HG03139 (cell line): ENCODE measurements around the gene CRISPLD2.
"Not testable (repeated sequence)": the region's sequence is repeated elsewhere in the genome, so short reads cannot be mapped to it uniquely, and the experiment has no call there.

ENCODE experiments used
- ATAC-seq: cut with Tn5 transposase; IDR thresholded peaks from one replicate; pipeline ENCODE4 v1.9.1; 2021; ENCODE audit not compliant: unreplicated experiment

CRISPLD2 gene

DNA sequence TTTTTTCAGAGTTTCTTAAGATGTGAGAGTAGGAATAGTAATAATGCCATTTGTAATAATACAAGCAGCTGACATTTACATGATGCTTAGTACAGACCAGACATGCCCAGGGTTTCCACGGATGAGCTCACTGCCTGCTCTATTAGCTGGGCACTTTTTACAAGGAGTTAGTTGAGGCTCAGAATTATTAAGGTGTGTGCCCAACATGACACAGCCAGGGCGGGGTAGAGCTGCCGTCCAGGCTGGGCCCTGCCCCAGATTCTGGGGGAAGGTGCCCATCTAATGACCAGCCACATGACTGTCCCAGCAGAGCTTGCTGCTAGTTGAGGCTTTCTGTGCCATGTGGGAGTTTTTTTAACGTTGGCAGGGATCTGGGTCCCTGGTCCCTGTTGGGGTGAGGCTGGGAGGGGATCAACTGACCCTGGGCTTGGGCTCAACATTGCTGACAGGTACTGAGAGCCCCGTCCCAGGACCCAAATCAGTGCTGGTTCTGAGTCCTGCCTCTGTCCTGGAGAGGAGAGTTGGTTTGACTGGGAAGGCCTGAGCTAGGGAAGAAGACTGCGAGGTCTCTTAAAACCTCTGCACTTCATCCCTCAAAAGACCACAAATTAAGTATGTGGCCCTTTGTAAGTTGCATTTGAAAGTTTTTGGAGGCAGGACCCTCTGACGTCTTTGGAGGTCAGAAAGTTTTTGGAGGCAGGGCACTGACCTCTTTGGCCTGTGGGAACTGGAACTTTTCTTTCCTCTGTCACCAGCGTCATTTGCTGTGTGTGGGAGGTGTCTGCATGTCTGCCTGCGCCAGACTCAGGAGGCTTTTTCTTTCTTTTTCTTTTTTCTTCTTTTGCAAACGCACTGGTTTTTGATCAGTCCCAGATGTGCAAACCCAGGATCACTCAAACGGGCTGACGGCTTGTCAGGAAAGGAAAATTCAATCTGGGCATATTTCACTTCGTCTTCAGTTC lies 2.2 kb downstream of the CRISPLD2 start:
- ATAC-seq: no peak

DNA sequence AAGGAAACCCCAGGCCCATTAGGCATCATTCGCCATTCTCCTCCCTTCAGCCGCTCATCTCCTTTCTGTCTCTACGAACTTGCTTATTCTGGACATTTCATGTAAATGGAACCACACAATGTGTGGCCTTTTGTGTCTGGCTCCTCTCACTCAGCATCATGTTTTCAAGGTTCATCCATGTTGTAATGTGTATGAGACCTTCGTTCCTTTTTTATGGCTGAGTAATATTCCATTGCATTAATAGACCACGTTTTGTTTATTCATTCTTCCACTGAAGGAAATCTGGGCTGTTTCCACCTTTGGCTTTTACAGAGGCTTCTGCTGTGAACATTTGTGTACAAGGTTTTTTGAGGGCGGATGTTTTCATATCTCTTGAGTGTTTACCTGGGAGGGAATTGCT lies 3.2 kb downstream of the CRISPLD2 start:
- ATAC-seq: no peak

DNA sequence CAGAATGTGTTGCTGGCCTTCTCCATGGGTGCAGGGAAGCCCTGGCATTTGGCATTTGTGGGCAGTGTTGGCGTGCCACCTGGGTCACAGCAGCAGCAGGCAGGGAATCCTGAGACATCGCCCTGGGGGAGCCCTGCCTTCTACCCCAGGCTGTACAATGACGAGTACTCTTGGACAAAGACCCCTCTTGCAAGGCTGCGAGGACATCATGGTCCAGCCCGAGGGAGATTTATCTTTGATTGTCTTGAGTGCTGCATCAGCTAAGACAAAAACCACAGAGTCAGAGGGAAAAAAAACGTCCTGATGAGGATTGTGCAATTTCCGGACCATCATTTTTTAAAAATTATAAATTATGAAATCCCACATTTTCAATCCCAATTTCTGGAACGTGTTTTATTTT lies 3.7 kb downstream of the CRISPLD2 start:
- no peak for ATAC-seq

DNA sequence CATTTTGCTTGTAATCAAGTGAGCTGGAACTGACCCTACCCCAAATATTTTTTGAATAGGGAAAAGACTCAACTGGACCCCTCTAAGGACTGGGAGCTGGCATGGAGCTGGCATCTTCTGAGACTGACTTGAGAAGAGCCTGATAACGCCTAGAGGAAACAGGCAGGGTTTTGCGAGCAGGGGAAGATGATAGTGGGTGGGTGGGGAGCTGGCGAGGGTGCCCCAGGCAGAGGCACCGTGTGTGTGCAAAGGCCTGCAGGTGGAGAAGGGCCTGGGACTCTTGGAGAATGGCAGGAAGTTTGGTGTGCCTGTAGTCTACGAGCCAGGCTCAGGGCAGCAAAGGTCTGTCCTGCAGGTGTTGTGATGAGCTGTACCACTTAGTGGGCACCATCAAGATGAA lies 4.1 kb downstream of the CRISPLD2 start:
- ATAC-seq: no peak

DNA sequence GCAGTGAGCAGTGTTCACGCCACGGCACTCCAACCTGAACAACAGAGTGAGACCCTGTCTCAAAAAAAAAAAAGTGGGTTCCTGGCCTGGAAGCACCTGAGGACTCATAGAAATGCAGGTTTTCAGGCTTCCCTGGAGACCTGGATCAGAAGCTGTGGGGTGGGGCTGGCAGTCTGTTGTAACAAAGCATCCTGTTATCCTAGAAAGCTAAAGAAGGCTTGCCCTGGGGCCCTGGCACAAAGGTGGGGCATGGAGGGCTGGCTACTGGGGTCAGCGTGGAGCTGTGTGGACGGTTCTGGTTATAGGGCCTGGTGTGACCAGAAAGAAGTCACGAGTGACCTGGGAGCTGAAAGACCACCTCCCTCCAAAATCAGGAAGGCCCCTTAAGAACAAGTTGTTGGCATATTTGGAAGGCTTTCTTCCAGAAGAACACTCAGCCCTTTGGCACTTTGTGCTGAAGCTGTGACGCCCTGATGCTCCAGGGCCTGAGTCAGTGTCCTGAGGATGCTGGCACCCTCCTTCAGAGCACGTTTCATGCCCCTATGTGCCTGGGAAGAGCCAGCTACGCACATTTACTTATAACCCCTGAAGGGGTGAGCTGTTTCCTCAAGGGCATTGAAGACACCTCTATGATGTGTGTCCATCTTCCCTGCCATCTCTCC lies 6.2 kb downstream of the CRISPLD2 start:
- no peak for ATAC-seq

DNA sequence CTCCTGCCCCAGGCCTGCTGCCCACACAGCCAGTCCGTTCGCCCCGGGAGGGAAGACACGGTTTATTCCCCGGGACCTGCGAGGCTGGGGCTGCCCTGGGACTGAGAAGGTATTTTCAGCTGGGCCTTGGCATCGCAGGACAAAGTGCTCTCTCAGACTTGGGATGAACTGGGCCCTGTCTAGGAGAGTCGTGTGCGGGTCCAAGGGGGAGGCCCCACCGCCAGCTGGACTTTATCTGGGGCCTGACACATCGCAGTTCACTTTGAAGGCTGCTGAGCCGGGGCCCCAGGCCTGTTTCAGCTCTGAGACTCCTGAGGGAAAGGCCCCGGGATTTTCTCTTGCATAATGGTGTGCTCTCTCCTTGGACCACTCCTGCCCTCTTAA lies 6.8 kb downstream of the CRISPLD2 start:
- ATAC-seq: no peak

DNA sequence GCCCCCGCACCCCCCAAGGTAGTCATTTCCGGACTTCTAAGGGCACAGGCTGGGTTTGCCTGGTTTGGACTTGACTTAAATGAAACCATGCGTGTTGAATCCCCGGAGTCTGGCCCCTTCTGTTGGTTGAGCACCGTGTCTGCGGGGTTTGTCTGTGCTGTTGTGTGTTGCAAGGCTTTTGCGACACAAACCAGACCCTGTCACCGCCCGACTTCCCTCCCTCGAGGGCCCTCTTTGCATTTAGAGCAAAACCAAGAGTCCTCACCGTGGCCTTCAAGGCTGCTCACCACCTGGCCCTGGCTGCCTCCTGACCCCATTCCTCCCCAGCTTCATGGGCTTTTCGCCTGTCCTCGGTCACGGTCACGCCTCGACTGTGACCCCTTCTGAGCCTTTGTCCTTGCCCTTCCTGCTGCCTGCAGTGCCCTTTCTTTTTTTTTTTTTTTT lies 7.4 kb downstream of the CRISPLD2 start:
- no peak for ATAC-seq

DNA sequence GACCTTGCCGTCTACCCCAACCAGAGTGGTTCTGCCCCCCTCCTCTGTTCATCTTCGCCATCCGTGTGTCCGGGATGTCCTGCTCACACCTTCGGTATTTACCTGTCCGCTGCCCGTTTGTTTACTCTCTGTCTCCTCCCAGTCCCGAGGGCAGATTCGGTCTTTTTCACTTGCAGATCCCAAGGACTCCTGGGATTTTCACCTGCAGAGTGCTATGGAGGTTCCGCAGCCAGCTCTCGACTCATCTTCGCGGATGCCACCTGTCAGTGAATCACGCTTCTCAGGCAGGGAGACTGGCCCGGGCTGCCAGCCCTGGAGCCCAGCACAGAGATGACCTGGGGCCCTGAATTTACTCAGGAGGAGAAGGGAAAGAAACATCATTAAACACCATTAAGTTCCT lies 8.1 kb downstream of the CRISPLD2 start:
- ATAC-seq: no peak

DNA sequence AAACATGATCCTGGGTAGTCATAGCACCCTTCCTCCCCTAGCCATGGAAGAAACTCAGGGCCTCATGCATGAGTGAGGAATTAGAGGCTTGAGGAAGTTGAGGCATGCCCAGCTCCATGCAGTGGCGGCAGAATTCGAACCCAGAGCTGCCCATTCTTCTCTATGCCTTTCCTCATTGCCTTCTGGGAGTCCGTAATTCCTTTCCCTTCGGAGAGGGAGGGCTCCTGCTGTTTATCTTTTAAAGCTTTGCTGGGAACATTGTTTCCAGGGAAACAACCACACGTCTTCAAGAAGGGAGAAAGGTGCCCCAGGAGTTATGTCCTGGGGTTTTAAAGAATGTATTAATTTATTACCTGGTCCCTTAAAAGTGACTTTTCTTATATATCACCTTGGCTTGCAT lies 8.5 kb downstream of the CRISPLD2 start:
- ATAC-seq: no peak

DNA sequence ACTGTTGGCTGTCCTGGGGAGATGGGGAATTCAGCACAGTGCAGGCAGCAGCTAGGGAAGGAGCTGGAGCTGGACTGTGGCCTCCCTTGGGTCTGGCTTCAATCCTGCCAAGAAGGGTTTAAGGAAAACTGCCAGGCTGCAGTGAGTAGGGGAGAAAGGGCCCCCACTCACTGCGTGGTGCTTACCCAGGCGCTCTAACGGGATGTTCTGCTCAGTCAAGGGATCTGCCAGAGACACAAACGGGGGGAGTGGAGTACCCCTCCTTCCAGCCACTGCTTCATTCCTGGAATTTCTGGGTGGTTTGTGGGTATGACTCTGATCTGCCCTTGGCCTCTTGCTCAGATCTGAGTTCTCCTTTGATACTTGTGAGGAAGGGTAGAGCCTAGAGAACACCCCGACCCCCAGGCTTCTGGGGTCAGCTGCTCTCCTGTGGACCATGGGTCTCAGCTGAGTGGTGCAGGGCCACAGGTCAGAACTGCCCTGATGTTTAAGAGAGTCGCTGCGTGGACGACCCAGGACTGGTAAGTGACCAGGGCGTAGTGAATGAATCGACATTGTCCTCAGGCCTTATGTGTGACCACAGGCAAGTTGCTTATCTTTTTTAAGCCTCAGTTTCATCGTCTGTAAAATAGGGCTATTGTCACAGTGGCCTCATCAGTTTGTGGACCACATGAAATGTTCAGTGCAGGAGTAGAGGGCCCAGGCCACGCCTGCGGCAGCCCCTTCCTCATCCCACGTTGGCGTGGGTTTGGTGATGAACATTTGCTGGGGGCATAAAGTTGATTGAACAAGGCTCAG lies 9.6 kb downstream of the CRISPLD2 start:
- no peak for ATAC-seq

DNA sequence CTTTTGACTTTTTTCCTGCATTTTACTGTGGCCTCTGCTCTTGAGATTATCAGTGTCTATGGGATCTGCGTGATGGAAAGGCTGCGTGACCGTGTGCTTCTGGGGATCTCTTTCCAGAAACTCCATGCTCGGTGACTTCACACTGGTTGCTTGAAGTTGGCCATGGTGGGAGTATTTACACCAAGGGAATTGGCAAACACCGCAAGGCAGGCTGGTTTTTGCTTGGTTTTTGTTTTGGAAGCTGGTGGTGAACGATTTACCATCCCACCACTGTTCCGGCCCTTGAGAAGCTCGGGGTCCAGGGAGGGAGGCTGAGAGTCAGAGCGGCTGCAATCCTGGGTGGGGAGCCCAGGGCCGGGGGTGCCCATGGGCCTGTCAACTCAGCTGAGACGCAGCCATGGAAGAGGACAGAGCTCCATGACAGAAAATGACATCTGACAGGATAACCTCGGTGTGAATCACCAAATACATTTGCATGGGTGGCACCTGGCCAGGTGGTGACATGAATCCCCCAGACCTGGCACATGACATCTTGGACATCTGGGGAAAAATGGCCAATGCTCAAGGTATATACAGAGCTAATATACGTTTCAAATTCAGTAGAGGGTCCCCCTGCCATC lies 11.1 kb downstream of the CRISPLD2 start:
- no peak for ATAC-seq

DNA sequence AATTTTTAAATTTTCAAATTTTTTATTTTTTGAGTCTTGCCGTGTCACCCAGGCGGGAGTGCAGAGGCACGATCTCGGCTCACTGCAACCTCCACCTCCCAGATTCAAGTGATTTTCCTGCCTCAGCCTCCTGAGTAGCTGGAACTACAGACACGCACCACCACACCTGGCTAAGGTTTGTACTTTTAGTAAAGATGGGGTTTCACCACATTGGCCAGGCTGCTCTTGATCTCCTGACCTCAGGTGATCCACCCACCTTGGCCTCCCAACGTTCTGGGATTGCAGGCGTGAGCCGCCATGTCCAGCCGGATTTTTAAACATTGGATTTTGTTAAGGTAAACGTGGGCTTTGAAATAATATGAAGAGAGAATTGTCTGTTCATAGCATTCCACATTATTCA lies 11.9 kb downstream of the CRISPLD2 start:
- not testable (repeated sequence) for ATAC-seq

DNA sequence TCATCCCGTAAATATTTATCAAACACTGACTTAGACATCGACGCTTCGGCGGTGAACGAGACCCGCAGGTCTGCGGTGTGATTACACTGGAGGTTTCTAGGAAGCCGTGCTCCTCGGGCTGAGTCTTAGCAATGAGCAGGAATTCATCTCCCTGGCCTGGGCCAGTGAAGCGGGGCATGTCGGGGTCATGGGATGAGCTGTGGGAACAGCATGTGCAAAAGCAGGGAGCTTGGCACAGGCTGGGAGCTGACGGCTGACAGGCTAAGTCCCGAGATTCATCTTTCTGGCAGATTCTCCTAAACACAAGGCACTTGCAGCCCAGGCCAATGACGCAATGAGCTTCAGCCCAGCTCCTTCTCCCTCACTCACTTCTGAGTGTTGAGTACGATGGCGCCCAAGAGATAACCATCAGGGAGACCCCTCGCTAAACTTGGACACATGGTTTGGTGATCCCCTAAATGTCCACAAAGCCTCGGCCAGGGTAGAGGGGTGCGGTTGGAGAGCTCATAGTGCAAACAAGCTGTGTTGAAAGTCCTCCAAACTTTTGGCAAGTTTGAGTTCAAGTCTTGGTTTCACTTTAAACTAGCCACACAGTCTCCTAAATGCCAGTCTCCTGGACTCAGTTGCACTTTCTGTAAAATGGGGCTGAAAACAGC lies 12.8 kb downstream of the CRISPLD2 start:
- ATAC-seq: no peak

DNA sequence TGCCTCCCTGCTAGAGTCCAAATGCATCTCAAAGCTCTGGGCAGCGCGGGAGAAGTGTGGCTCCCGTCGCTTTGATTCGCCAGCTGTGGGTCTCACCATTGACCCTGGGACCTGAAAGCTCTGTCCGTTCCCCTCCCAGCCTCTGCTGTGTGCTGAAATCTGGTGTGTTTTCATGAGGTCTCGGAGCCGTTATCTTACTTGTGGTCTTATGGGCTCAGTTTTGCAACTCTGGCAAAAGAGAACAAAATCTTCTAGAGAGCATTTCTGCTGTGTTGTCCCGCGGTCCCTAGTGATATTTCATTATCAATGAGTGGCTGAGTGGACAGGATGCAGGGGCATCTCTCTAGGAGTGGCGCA lies 13.3 kb downstream of the CRISPLD2 start:
- ATAC-seq: no peak

DNA sequence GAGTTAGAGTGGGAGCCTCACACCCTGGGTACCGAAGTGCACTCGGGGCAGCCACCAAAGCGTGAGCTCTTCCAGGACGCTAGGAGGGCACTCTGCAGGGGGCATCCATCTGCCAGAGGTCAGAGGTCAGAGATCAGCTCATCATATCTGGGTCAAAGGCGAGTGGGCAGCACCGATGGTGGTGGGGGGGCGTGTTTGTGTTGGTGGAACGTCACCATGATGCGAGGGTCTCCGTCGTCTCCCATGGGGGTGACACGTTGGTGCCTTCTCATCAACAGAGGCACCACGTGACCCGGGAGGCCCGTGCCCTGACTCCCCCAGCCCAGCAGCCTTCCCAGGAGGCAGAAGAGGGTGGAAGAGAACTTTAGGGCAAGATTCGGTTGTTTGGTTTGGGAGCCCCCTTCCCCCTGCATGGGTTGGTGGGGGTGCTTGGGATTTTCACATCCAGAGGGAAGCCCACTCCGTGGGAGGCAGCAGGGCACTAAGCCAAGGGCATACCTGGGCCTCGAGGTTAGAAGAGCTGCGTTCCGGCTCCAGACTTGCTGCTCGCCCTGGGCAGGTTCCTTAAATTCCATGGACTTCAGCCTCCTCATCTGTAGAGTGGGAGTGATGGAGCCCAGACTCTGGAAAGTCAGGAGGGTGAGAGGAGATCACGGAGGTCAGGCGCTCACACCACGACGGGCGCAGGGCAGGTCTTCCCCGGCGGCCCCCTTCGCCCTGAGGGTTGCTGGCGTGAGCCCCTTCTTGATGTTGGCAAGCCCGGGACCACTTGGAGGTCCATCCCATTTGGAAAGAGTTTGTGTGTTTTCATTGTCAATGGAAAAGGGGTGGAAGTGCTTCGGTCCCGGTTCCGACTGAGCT lies 14.0 kb downstream of the CRISPLD2 start:
- ATAC-seq: no peak

DNA sequence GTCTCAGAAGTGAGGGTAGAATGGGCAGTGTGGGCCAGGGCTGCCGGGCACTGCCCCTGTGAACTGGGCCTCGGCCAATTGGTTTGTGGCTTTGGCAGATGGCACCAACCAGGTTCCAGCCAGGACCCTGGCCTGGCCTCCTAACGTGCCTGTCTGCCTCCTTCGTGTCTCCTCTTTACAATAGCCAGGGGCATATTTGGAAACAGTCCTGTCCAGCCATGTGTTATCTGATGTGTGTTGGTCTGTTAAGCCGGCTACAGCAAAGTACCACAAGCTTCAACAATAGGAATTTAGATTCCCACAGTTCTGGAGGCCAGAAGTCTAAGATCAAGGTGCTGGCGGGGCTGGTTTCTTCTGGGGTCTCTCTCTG lies 14.6 kb downstream of the CRISPLD2 start:
- ATAC-seq: no peak

DNA sequence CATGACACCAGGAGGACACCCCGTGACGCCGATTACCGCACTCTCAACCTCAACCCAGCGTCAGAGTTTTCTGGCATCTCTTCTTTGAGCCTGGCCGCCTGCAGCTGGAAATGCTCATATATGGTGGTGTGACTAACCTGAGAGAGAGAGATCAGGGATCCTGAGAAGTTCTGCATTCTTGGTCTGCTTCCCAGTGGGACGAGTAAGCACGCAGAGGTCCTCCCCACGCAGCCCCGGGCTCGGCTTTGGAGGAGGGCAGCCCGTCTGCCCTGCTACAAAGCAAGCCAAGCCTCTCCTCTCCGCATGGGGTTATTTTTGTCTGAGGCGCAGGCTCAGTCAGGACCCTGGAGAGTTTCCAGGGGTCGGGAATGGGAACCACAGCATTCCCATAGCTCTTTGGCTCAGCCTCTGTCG lies 16.5 kb downstream of the CRISPLD2 start:
- ATAC-seq: no peak

DNA sequence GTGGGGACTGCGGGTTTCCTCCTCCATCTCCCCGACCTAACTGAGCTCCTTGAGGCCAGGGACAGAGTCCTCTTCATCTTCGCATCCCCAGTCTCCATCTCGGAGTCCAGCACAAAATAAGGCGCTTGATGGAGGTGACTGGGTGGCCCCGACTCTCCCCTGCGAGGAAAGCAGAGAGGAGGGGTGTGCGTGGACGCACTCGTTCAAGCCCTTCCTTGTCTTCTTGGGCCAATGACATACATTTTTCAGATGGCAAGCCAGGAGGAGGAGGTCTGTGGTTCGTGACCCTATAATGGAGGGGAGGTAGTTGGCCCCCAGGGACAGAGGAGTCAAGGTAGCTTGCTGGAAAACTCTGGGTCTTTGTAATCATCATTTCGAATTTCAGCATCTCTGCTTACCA lies 17.2 kb downstream of the CRISPLD2 start:
- no peak for ATAC-seq

DNA sequence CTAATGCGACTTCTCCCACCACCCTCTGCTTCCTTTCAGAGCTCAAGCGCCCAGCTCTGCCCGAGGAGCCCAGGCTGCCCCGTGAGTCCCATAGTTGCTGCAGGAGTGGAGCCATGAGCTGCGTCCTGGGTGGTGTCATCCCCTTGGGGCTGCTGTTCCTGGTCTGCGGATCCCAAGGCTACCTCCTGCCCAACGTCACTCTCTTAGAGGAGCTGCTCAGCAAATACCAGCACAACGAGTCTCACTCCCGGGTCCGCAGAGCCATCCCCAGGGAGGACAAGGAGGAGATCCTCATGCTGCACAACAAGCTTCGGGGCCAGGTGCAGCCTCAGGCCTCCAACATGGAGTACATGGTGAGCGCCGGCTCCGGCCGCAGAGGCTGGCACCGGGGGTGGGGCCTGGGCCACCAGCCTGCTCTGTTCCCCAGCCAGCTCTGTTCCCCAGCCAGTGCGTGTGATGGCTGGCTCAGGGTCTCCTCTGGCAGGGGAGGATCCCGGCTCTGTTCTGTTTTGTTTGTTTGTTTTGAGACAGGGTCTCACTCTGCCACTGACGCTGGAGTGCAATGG lies 18.7 kb downstream of the CRISPLD2 start:
- ATAC-seq: no peak
